A549 (cell line): ENCODE data around the gene SRRM2.

Experiments used
- CTCF ChIP-seq: fragments of >200 bp; sonication (Bioruptor Twin); formaldehyde crosslinking; IDR thresholded peaks from 3 replicates; pipeline ENCODE4 v1.5.1; 2016
- ELK1 ChIP-seq: fragments of 150-350 bp; IDR thresholded peaks from 2 replicates; pipeline ENCODE4 v1.6.1; 2014; ENCODE audit warnings: low read depth, mild to moderate bottlenecking, low read length
- FOSB ChIP-seq: fragments of 250-450 bp; sonication (Bioruptor Pico); IDR thresholded peaks from 2 replicates; pipeline ENCODE4 v1.5.0; 2020; ENCODE audit warnings: mild to moderate bottlenecking, moderate library complexity
- HOXA7 ChIP-seq: fragments of 250-450 bp; sonication (Bioruptor Pico); IDR thresholded peaks from 2 replicates; pipeline ENCODE4 v1.5.0; 2020; ENCODE audit warnings: mild to moderate bottlenecking, moderate library complexity
- MAFK ChIP-seq: fragments of 450-650 bp; IDR thresholded peaks from 2 replicates; pipeline ENCODE4 v1.6.1; 2014; ENCODE audit not compliant: partially characterized antibody
- MYC ChIP-seq: IDR thresholded peaks from 2 replicates; pipeline ENCODE4 v1.6.1; 2012; ENCODE audit warnings: mild to moderate bottlenecking, inconsistent platforms, low read length, improper control_type of control experiment, borderline replicate concordance
- RAD21 ChIP-seq, 2 experiments: fragments of >200 bp in 1 of 2; sonication (Bioruptor Twin) in 1 of 2; formaldehyde crosslinking in 1 of 2; IDR thresholded peaks in 1 of 2; conservative IDR thresholded peaks in 1 of 2; 2 replicates in 1 of 2; 3 replicates in 1 of 2; pipeline ENCODE4 v1.6.1; 2012 to 2018; ENCODE audit warnings: inconsistent platforms in 1 of 2
- TFCP2L1 ChIP-seq: fragments of 250-450 bp; sonication (Bioruptor Pico); IDR thresholded peaks from 2 replicates; pipeline ENCODE4 v1.5.0; 2021; ENCODE audit warnings: mild to moderate bottlenecking

- TF ChIP-seq CTCF, result no peak
- no peak for TF ChIP-seq ELK1
- TF ChIP-seq TFCP2L1, result no peak
- TF ChIP-seq HOXA7 (CRISPR knock-in tag), result no peak
- TF ChIP-seq MYC, result no peak
- TF ChIP-seq MAFK, result no peak
- TF ChIP-seq FOSB (CRISPR knock-in tag), result no peak
- no peak for TF ChIP-seq RAD21 (conservative IDR thresholded peaks at IDR 0.05 in 1 of 2, IDR thresholded peaks at IDR 0.05 in 1 of 2)
Measured at GRCh38 chr16:2786826-2787151, 34.4 kb downstream of the SRRM2 start.
